ENCODE measurements around the gene CSDE1. TPM values are rescaled to one million over a fixed set of nuclear protein-coding genes. Genes with fewer than 3 reads are reported as not detected.
"Not testable (repeated sequence)": the region's sequence is repeated elsewhere in the genome, so short reads cannot be mapped to it uniquely, and the experiment has no call there.

The CSDE1 gene
- total and polyA plus RNA-seq, 11 donors, result 177 to 1,317 (median 871) TPM

DNA sequence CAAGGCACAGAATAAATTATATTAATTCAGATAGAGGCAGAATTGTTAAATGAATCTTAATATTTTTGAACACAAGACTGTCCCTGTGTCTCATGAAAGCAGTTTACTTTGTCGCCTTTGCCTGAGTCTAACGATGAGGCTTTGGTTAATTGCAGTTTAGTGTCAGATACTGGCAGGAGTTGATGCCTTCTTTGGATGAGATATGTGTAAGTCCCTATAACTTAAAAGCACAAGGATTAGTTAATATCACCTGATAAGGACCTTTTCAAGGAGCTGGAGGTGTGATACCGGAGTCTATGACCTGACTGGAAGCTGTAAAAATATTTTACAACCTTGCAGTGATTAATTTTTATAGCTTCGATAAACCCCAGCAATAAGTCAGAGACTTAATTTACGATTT, 24.7 kb upstream of the CSDE1 start:
- ATAC-seq (no peak), DNase-seq (no peak)
- TF ChIP-seq, protein P1, sequence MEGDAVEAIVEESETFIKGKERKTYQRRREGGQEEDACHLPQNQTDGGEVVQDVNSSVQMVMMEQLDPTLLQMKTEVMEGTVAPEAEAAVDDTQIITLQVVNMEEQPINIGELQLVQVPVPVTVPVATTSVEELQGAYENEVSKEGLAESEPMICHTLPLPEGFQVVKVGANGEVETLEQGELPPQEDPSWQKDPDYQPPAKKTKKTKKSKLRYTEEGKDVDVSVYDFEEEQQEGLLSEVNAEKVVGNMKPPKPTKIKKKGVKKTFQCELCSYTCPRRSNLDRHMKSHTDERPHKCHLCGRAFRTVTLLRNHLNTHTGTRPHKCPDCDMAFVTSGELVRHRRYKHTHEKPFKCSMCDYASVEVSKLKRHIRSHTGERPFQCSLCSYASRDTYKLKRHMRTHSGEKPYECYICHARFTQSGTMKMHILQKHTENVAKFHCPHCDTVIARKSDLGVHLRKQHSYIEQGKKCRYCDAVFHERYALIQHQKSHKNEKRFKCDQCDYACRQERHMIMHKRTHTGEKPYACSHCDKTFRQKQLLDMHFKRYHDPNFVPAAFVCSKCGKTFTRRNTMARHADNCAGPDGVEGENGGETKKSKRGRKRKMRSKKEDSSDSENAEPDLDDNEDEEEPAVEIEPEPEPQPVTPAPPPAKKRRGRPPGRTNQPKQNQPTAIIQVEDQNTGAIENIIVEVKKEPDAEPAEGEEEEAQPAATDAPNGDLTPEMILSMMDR (IDR thresholded peaks at IDR 0.05), result no peak
- TF ChIP-seq POLR2A (IDR thresholded peaks at IDR 0.05), result no peak
- Histone ChIP-seq H3K9me3 (peaks cover 0 to 14% (median 0%) of the 10 kb centered on the region in 12 donors), H3K36me3 (peaks cover 0 to 18% (median 14%) of the 10 kb centered on the region in 9 donors), H3K4me1 (peaks cover 0 to 16% (median 12%) of the 10 kb centered on the region in 12 donors), H3K27me3 (peaks cover 0 to 8% (median 0%) of the 10 kb centered on the region in 9 donors), H3K27ac (no peak overlapping the region), H3K4me3 (no peak overlapping the region)
- WGBS, 4 donors, result 79 to 82% (median 81%) methylated on average over 5 of the region's 5 CpGs
- intact Hi-C loops (cut with DNase I), result no loop called here

DNA sequence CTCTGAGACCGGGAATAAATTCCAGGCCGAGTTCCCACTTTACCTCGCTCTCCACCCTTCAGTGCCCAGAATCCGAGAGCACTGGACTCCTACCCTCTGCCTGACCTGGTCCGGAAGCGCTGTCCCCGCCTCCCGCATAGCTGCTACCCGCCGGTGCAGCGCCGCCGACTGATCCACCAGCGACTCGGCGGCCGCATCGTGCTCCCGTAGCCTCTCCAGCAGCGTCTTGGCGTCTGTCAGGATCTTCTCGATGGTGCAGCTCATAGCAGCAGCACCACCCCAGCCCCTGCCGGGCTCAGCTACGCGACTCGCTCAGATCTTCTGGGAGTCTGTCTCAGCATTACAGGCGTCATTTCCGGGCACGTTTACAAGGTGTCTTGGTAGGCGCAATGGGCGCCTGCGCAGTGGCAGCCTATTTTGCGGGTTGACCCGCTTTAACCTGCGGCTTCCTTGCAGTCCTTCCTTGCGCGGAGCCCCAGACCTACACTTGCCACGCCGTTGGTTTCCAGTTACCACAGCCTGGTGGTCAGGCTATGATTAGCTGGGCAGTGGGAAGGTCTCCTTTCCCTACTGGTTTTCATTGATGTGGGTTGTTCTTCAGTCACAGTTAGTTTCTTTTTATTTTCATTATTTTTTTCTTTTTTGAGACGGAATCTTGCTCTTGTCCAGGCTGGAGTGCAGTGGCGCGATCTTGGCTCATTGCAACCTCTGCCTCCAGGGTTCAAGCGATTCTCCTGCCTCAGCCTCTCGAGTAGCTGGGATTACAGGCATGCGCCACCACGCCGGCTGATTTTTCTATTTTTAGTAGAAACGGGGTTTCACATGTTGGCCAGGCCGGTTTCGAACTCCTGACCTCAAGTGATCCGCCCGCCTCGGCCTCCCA, 22.8 kb upstream of the CSDE1 start, which contains the start of gene SIKE1:
Gene SIKE1, minus strand, starts transcription at position 342 of the 883 bp plus-strand sequence. Its CDS starts 78 bp downstream, at position 264.
- intact Hi-C loops (cut with DNase I), result loop anchor here in 1 of 10 donors (1.0 to 2.0 kb wide), 2 partner anchors 22 to 64 kb away; partner anchors contain the start of gene NRAS
- 18 to 23% (median 19%) methylated on average over 47 to 53 of the region's 53 CpGs for WGBS, 4 donors
- peak; percentile 89 to 99 (median 99) for ATAC-seq
- Histone ChIP-seq H3K27ac (peak within 1 kb of the TSS; percentile 5 to 92 (median 90)), H3K27me3 (peaks cover 0 to 2% (median 0%) of the 10 kb centered on the region in 9 donors), H3K4me3 (peak within 1 kb of the TSS; percentile 54 to 98 (median 79)), H3K9me3 (peaks cover 0 to 3% (median 0%) of the 10 kb centered on the region in 12 donors), H3K4me1 (peaks cover 0 to 16% (median 12%) of the 10 kb centered on the region in 12 donors), H3K36me3 (peaks cover 0 to 33% (median 28%) of the 10 kb centered on the region in 9 donors)
- DNase-seq, result peak; percentile 89 to 96 (median 95)
- TF ChIP-seq POLR2A (IDR thresholded peaks at IDR 0.05), result peak in 1 of 2 donors; percentile 86
- TF ChIP-seq, protein P1 (IDR thresholded peaks at IDR 0.05), result peak in 2 of 12 donors; percentile 29 to 33

DNA sequence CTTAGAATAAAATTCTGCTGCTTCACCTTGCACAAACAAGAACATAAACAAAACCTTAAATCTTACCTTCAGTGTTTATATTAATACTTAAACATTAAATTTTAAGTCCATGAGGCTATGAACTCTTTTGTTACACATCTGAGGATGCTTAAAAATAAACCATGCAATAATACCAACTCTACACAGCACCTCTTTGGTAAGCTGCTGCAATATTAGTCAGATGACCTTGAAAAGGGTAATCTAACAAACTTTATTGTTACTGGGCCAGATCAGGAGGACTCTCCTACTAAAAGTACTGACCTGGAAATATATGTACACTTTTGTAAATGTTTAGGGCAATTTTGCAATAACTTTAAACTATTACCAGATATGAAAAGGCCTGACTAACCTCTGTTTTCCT, 21.9 kb upstream of the CSDE1 start:
- ATAC-seq, result no peak
- peaks cover 0 to 42% (median 37%) of the 10 kb centered on the region in 9 donors for H3K36me3 ChIP-seq
- intact Hi-C loops (cut with DNase I), result loop anchor here in 1 of 10 donors (1.0 to 2.0 kb wide), 2 partner anchors 21 to 63 kb away; partner anchors contain the start of gene NRAS

DNA sequence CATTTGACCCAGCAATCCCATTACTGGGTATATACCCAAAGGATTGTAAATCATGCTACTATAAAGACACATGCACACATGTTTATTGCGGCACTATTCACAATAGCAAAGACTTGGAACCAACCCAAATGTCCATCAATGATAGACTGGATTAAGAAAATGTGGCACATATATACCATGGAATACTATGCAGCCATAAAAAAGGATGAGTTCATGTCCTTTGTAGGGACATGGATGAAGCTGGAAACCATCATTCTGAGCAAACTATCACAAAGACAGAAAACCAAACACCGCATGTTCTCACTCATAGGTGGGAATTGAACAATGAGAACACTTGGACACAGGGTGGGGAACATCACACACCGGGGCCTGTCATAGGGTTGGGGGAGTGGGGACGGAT, 18.9 kb upstream of the CSDE1 start:
- intact Hi-C loops (cut with DNase I); DNase-seq; ATAC-seq; H3K9me3 ChIP-seq; H3K27ac ChIP-seq; H3K27me3 ChIP-seq; H3K4me3 ChIP-seq: not testable (repeated sequence)
- peaks cover 0 to 16% (median 12%) of the 10 kb centered on the region in 12 donors for H3K4me1 ChIP-seq
- 95 to 98% (median 97%) methylated on average over 4 of the region's 4 CpGs for WGBS, 4 donors
- peaks cover 0 to 72% (median 66%) of the 10 kb centered on the region in 9 donors for H3K36me3 ChIP-seq

More for the DNA sequence above, 21.9 kb upstream of the CSDE1 start:
- Histone ChIP-seq H3K4me1 (peaks cover 0 to 16% (median 12%) of the 10 kb centered on the region in 12 donors), H3K27ac (peak overlapping the region in 11 of 12 donors; percentile 82 to 92 (median 90)), H3K4me3 (peak overlapping the region; percentile 54 to 98 (median 79)), H3K9me3 (no peaks in the 10 kb centered on the region), H3K27me3 (no peaks in the 10 kb centered on the region)
- no peak for DNase-seq
- TF ChIP-seq, protein P1 (IDR thresholded peaks at IDR 0.05), result no peak
- TF ChIP-seq POLR2A (IDR thresholded peaks at IDR 0.05), result no peak

All from heart left ventricle (tissue), 16 donors.